Measurements from ENCODE around the gene SNX3.
A peak's percentile ranks its signal among the peaks of the same experiment; 100 is the strongest.

SNX3 gene

DNA sequence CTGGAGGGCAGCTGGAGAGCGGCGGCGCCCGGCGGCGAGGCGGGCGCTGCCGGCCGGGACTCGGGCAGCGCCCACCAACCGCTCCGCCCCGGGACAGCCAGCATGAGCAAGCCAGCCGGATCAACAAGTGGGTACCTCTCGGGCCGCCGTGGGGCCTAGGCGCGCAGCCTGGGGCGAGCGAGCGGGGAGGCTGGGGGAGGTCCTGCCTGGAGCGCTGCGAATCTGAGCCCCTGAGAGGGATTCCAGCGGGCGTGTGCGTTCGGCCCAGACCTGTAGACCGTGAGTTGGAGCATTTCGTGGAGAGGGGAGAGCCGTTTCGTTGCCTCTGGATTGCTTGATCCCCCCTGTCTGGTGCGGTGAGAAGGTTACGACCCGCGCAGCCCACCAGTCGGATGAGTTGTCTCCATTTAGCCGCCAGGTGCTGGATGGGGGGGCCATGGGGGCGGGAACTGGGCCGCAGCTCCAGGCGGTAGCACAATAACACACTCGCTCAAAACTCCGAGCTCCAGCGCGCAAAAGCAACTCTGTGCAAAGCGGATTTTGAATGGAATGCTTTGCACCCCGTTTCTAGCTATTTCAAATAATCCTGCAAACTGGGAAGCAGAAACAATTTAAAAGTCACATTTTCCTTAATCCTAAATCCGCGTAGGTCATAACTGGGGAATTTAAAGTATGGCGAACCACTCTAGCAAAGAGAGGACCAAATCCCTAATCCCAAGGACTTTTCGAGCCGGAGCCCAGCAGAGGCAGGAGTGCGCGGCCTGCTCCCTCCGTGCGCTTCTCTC, 94.0 kb downstream of the SNX3 start:
- Mint-ChIP-seq H3K4me3 (peak overlapping the region; percentile 54), H3K27me3 (ENCODE audit: low read depth, poor library complexity) (peaks cover 100% of the 10 kb centered on the region), H3K36me3 (ENCODE audit: low read depth) (no peaks in the 10 kb centered on the region), H3K4me1 (peaks cover 30% of the 10 kb centered on the region), H3K9me3 (no peaks in the 10 kb centered on the region), H3K27ac (no peak overlapping the region)
- peak; percentile 27 for DNase-seq
- TF ChIP-seq CTCF (IDR thresholded peaks at IDR 0.05): no peak

DNA sequence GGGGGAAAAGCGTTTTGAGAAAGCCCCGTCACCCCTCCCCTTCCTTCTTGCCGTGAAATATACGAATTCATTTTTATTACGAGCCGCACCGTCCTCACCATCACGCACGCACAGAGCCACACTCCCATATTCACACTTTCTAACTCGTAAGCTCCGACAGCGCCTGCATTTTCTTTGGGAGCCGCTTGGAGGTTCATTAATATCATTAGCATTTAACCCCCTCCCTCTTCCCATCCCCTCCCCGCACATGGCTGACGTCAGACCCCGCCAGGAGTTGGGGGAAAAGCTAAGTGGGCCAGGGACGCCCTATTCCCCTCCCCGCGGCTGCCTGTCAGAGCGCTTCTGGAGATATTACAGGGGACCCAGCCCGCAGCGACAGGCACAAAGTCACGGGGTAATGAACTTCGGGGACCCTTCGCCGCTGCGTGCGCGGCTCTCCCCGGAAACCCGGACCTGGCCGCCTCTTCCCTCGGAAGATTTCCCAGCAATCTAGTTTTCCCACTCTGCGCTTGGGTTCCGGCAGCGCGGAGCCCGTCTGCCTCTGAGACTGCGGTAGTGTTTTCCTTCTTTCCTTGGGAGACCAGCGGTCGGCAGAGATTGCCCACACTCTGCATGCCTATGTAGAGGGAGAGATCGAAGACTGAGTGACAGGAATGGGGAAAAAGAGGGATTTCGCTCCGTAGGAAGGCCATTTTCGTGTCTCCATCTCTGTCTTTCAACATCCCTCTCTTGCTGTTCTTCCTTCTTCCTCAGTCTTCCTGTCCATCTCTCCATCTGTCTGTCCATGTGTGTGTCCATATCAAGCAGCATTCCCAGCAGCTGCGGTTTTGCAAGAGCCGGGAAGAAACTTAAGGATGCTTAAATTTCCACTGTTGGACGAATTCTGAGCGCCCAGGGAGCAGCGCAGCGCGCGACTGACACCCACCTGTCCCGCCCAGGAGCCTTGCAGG, 94.9 kb downstream of the SNX3 start, which contains the start of gene NR2E1:
Gene NR2E1 (plus strand): TSS at position 309 of the 950 bp plus-strand sequence. CDS start 744 bp downstream, outside the sequence.
- peak within 1 kb of the TSS; percentile 58 for H3K4me3 Mint-ChIP-seq
- no peaks in the 10 kb centered on the region for H3K9me3 Mint-ChIP-seq
- no peaks in the 10 kb centered on the region for H3K36me3 Mint-ChIP-seq (ENCODE audit: low read depth)
- TF ChIP-seq CTCF (IDR thresholded peaks at IDR 0.05): no peak
- no peak within 1 kb of the TSS for H3K27ac Mint-ChIP-seq
- peaks cover 30% of the 10 kb centered on the region for H3K4me1 Mint-ChIP-seq
- peaks cover 100% of the 10 kb centered on the region for H3K27me3 Mint-ChIP-seq (ENCODE audit: low read depth, poor library complexity)
- peak; percentile 37 for DNase-seq

DNA sequence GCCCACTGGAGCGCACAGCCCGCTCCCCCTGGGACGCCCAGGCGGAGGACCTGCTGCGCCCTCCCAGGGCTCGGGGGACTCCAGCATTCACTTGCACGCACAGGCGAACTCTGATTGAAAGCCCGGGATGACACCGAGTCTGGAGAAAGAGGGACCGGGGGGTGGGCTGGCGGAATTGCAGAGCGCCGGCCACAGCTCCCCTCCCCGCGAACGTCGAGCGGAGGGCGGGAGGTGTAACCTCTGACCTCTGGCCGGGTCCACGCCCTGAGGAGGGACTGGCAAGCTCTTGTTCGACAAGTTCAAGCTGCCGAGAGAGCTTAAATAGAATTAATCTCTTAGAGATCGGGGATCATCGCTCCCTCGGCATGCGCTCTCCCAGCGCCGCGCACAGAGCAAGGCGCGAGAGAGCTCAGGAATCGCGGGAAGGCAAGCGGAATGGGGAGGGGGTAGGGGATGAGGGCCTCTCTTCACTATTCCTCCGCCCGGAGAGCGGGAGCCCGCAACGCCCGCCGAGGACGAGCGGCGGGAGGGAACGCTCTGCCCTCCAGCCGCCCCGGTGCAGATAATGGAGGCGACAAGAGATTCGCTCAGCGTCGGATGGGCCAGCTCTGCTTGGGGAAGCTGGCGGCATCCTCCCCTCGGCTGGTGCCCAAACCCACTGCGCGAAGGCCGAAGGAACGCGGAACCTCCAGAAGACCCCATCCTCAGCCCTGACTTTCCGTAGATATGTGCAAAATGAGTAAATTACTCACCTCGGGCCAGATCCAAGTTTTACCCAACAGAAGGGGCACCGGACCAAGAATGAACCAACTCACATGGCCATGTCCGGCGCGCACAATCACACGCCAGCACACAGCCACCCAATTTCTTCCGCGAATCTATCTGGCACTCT, 95.8 kb downstream of the SNX3 start:
- H3K4me3 Mint-ChIP-seq: peak overlapping the region; percentile 58
- no peaks in the 10 kb centered on the region for H3K9me3 Mint-ChIP-seq
- DNase-seq: peak; percentile 41
- no peak for TF ChIP-seq CTCF (IDR thresholded peaks at IDR 0.05)
- no peaks in the 10 kb centered on the region for H3K36me3 Mint-ChIP-seq (ENCODE audit: low read depth)
- peaks cover 30% of the 10 kb centered on the region for H3K4me1 Mint-ChIP-seq
- H3K27me3 Mint-ChIP-seq (ENCODE audit: low read depth, poor library complexity): peaks cover 100% of the 10 kb centered on the region
- no peak overlapping the region for H3K27ac Mint-ChIP-seq

DNA sequence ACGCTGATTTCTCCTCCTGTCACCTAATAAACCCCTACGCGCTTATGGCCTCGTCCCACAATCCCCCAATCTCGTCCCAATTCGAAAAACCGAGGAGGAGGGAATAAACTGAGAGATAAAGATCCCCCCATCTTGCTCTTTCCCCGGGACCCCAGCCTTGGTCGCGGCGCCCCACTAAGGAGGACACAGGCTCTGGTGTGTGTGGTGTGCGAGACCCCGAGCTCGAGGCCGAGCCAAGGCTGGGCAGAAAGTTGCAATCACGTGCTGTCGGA, 96.4 kb downstream of the SNX3 start:
- H3K36me3 Mint-ChIP-seq (ENCODE audit: low read depth): no peaks in the 10 kb centered on the region
- H3K9me3 Mint-ChIP-seq: no peaks in the 10 kb centered on the region
- no peak for TF ChIP-seq CTCF (IDR thresholded peaks at IDR 0.05)
- peaks cover 100% of the 10 kb centered on the region for H3K27me3 Mint-ChIP-seq (ENCODE audit: low read depth, poor library complexity)
- peaks cover 30% of the 10 kb centered on the region for H3K4me1 Mint-ChIP-seq
- no peak for DNase-seq
- H3K27ac Mint-ChIP-seq: no peak overlapping the region
- peak overlapping the region; percentile 58 for H3K4me3 Mint-ChIP-seq

DNA sequence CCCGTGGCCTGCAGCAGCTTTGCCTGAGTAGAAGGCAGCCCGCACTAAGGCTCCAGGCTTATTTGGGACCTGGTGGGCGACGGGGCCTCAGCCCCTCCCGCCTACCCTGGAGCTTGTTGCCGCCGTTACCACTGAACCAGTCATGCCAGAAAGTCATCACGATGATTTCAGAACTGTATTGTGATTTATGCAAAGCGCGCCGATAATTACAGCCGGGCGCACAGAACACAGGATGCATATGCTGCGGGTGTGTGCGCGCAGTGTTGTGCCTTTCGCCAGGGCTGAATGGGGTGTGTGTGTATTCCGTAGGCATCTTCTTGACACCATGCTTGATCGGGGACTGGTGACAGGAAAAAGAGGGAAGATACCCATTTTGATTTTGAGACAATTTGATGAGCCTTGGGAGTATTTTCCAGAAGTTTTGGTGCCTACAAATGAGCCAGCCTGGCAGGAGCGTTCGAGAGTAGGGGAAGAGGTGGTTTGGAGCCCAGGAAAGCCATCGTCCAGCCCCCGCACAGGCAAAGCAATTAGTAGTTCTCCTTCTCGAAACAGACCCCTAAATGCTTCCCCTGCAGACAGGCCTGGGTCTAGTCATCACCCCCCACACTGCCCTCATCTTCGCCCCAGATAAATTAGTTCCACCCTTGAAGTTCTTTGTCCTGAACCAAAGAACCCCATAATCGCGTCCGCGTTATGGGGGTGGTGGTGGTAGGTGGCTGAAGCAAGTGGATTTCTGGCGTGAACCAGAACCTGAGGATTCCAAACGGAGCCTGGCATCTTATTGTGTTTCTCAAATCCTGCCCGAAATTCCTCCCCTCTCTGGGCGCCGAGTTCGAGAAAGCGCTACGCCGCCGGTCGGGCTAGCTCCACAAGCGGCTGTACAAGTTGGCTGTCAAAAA, 96.9 kb downstream of the SNX3 start:
- peaks cover 100% of the 10 kb centered on the region for H3K27me3 Mint-ChIP-seq (ENCODE audit: low read depth, poor library complexity)
- H3K9me3 Mint-ChIP-seq: no peaks in the 10 kb centered on the region
- no peak overlapping the region for H3K27ac Mint-ChIP-seq
- no peak for TF ChIP-seq CTCF (IDR thresholded peaks at IDR 0.05)
- H3K4me1 Mint-ChIP-seq: peaks cover 30% of the 10 kb centered on the region
- no peaks in the 10 kb centered on the region for H3K36me3 Mint-ChIP-seq (ENCODE audit: low read depth)
- no peak for DNase-seq
- no peak overlapping the region for H3K4me3 Mint-ChIP-seq

All from nephron progenitor cell (in vitro differentiated cells).